Activated CD4-positive, alpha-beta T cell treated with anti-CD3 and anti-CD28 coated beads, Interleukin-2, amount 50 U/mL, for 4 hours (primary cell): ENCODE data around the gene SPATA31E1.
"Not testable (repeated sequence)": the region's sequence is repeated elsewhere in the genome, so short reads cannot be mapped to it uniquely, and the experiment has no call there.

Experiments
- DNase-seq, 2 experiments: peaks; one replicate each; pipeline ENCODE4 v3.0.0-alpha.2; 2020

SPATA31E1 gene

GRCh38 chr9:87882627-87883026, at the start of gene SPATA31E1:
TSS of gene SPATA31E1 (plus strand) at chr9:87882877. CDS start at chr9:87882892, 15 bp downstream.
- DNase-seq: no peak

GRCh38 chr9:87834357-87834756, 48.3 kb upstream of the SPATA31E1 start:
- DNase-seq: no peak

GRCh38 chr9:87836536-87836935, 46.1 kb upstream of the SPATA31E1 start:
- no peak for DNase-seq

GRCh38 chr9:87836951-87837705, 45.5 kb upstream of the SPATA31E1 start:
- DNase-seq: no peak

GRCh38 chr9:87840134-87840533, 42.5 kb upstream of the SPATA31E1 start:
- DNase-seq: no peak

- DNase-seq: no peak
These were observed 39.6 kb upstream of the SPATA31E1 start for GRCh38 chr9:87842878-87843585.

GRCh38 chr9:87844506-87844905, 38.2 kb upstream of the SPATA31E1 start:
- no peak for DNase-seq

GRCh38 chr9:87847817-87848216, 34.9 kb upstream of the SPATA31E1 start:
- DNase-seq: not testable (repeated sequence)

GRCh38 chr9:87849144-87849758, 33.4 kb upstream of the SPATA31E1 start:
- DNase-seq: no peak

GRCh38 chr9:87850391-87850790, 32.3 kb upstream of the SPATA31E1 start:
- no peak for DNase-seq

- DNase-seq: not testable (repeated sequence)
These were observed 31.5 kb upstream of the SPATA31E1 start for GRCh38 chr9:87851186-87851585.

- DNase-seq: no peak
These were observed 29.4 kb upstream of the SPATA31E1 start for GRCh38 chr9:87853302-87853701.

GRCh38 chr9:87853876-87854579, 28.6 kb upstream of the SPATA31E1 start:
- no peak for DNase-seq

- no peak for DNase-seq
These were observed 28.1 kb upstream of the SPATA31E1 start for GRCh38 chr9:87854580-87854955.

GRCh38 chr9:87855061-87855460, 27.6 kb upstream of the SPATA31E1 start:
- no peak for DNase-seq

GRCh38 chr9:87857141-87857947, 25.3 kb upstream of the SPATA31E1 start:
- DNase-seq: no peak

- DNase-seq: no peak
These were observed 24.7 kb upstream of the SPATA31E1 start for GRCh38 chr9:87857948-87858335.

GRCh38 chr9:87859137-87859536, 23.5 kb upstream of the SPATA31E1 start:
- no peak for DNase-seq

- DNase-seq: no peak
These were observed 22.9 kb upstream of the SPATA31E1 start for GRCh38 chr9:87859786-87860185.

- DNase-seq: no peak
These were observed 21.3 kb upstream of the SPATA31E1 start for GRCh38 chr9:87861332-87861731.

GRCh38 chr9:87862536-87863268, 20.0 kb upstream of the SPATA31E1 start:
- no peak for DNase-seq
